ENCODE measurements around the gene FGFR2.

DNA sequence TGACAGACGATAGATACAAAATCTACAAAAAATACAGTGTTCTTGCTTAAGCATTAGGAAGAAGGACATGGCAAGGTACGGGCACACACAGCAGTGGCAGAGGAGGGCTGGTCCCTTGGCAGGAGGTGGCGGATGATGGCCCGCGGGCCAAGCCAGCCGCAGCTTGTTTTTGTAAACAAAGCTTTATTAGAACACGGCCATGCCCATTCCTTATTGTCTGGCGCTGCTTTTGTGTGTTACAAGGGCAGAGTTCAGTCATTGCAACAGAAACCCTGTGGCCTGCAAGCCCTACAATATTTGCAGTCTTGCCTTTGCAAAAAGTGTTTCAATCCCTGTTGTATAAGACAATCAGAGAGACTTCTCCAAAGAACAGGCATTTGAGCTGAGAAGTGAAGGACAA lies 30.7 kb downstream of the FGFR2 start:
- TF ChIP-seq CTCF (IDR thresholded peaks at IDR 0.05; ENCODE audit: insufficient read depth, low read depth, low read length) (no peak), EZH2 (IDR thresholded peaks at IDR 0.05; ENCODE audit: insufficient read depth, low read length) (no peak)

Data from astrocyte (in vitro differentiated cells and primary cell).